GM23338 (cell line): ENCODE measurements around the gene JPH4. TPM values are rescaled to one million over a fixed set of nuclear protein-coding genes. Genes with fewer than 3 reads are reported as not detected.

Source experiments
- ATAC-seq: fragments of 200-7000 bp; cut with Tn5 transposase; 3 replicates; pipeline ENCODE4 v1.9.1; 2020
- DNase-seq: peaks from one replicate; pipeline ENCODE4 v3.0.0-alpha.2; 2015; ENCODE audit warnings: low spot score
- H2AFZ ChIP-seq: fragments of 200-600 bp; sonication (generic); 2 replicates; pipeline ENCODE4 v1.8.0; 2016; ENCODE audit warnings: antibody characterized with exemption, mild to moderate bottlenecking, moderate library complexity
- H3F3A ChIP-seq: fragments of 200-600 bp; sonication (generic); replicated peaks from 2 replicates; pipeline ENCODE4 v1.8.0; 2017; ENCODE audit warnings: antibody characterized with exemption, mixed run types, low read depth
- H3K27ac ChIP-seq: fragments of 200-600 bp; sonication (generic); 2 replicates; pipeline ENCODE4 v1.6.1; 2016; ENCODE audit warnings: low read depth
- H3K27me3 ChIP-seq: fragments of 200-600 bp; sonication (generic); 2 replicates; pipeline ENCODE4 v1.8.0; 2016; ENCODE audit warnings: mild to moderate bottlenecking, mixed run types, moderate library complexity; ENCODE audit not compliant: insufficient read depth
- H3K36me3 ChIP-seq: fragments of 200-600 bp; sonication (generic); 2 replicates; pipeline ENCODE4 v1.8.0; 2016; ENCODE audit warnings: mild to moderate bottlenecking; ENCODE audit not compliant: insufficient read depth
- H3K4me1 ChIP-seq: fragments of 200-600 bp; sonication (generic); 2 replicates; pipeline ENCODE4 v1.8.0; 2016; ENCODE audit warnings: mild to moderate bottlenecking, moderate library complexity; ENCODE audit not compliant: insufficient read depth
- H3K4me2 ChIP-seq: fragments of 200-600 bp; sonication (generic); 2 replicates; pipeline ENCODE4 v1.7.1; 2017; ENCODE audit warnings: mixed run types
- H3K4me3 ChIP-seq: fragments of 200-600 bp; sonication (generic); 2 replicates; pipeline ENCODE4 v1.6.1; 2016; ENCODE audit warnings: mixed run types
- H3K79me2 ChIP-seq: fragments of 200-600 bp; sonication (generic); replicated peaks from 2 replicates; pipeline ENCODE4 v1.8.0; 2017; ENCODE audit warnings: mild to moderate bottlenecking; ENCODE audit not compliant: insufficient read depth
- H3K9me2 ChIP-seq: fragments of 200-600 bp; sonication (generic); 2 replicates; pipeline ENCODE4 v1.8.0; 2017; ENCODE audit not compliant: insufficient read depth
- H4K20me1 ChIP-seq: fragments of 200-600 bp; sonication (generic); replicated peaks from 2 replicates; pipeline ENCODE4 v1.8.0; 2017; ENCODE audit warnings: mild to moderate bottlenecking; ENCODE audit not compliant: insufficient read depth
- H3K27ac Mint-ChIP-seq: 2 replicates; pipeline ENCODE4 v1.8.0; 2020; ENCODE audit warnings: inconsistent platforms, mild to moderate bottlenecking, moderate library complexity, mixed read lengths
- H3K27me3 Mint-ChIP-seq: 3 replicates; pipeline ENCODE4 v1.8.0; 2022; ENCODE audit warnings: low read depth, mild to moderate bottlenecking, moderate library complexity, mixed read lengths, inconsistent platforms; ENCODE audit not compliant: insufficient read depth, poor library complexity
- H3K36me3 Mint-ChIP-seq: 3 replicates; pipeline ENCODE4 v1.8.0; 2021; ENCODE audit warnings: low read depth, mild to moderate bottlenecking, inconsistent platforms, moderate library complexity, mixed read lengths
- H3K4me1 Mint-ChIP-seq: 3 replicates; pipeline ENCODE4 v1.8.0; 2020; ENCODE audit warnings: mild to moderate bottlenecking, inconsistent platforms, mixed read lengths
- H3K4me3 Mint-ChIP-seq: 3 replicates; pipeline ENCODE4 v1.8.0; 2021; ENCODE audit warnings: moderate library complexity, mild to moderate bottlenecking, inconsistent platforms, mixed read lengths
- H3K9me3 Mint-ChIP-seq: 3 replicates; pipeline ENCODE4 v1.8.0; 2020; ENCODE audit warnings: moderate library complexity, mild to moderate bottlenecking, inconsistent platforms, mixed read lengths
- CREB1 ChIP-seq: fragments of 250-450 bp; sonication (Bioruptor Pico); IDR thresholded peaks from 2 replicates; pipeline ENCODE4 v1.5.0; 2020; ENCODE audit warnings: low read depth, mild to moderate bottlenecking, moderate library complexity
- CTCF ChIP-seq, 2 experiments: fragments of 200-600 bp in 1 of 2; sonication (generic) in 1 of 2; conservative IDR thresholded peaks; 2 replicates each; pipeline versions ENCODE4 v1.5.1 to v1.6.1; 2016 to 2017; ENCODE audit warnings: antibody characterized with exemption in 2 of 2, low read depth in 2 of 2, mild to moderate bottlenecking in 2 of 2, moderate library complexity in 1 of 2
- ETS1 ChIP-seq: IDR thresholded peaks from 2 replicates; pipeline ENCODE4 v1.6.1; 2016; ENCODE audit warnings: antibody characterized with exemption
- EZH2 ChIP-seq: fragments of 200-600 bp; sonication (generic); IDR thresholded peaks from one replicate; pipeline ENCODE4 v1.8.0; 2017; ENCODE audit warnings: antibody characterized with exemption, mild to moderate bottlenecking, low read depth; ENCODE audit not compliant: unreplicated experiment
- EZH2phosphoT487 ChIP-seq: fragments of 200-600 bp; sonication (generic); IDR thresholded peaks from one replicate; pipeline ENCODE4 v1.8.1; 2018; ENCODE audit warnings: antibody characterized with exemption; ENCODE audit not compliant: unreplicated experiment
- JUNB ChIP-seq: IDR thresholded peaks from one replicate; pipeline ENCODE4 v1.6.1; 2016; ENCODE audit warnings: antibody characterized with exemption; ENCODE audit not compliant: unreplicated experiment
- NANOG ChIP-seq: IDR thresholded peaks from 2 replicates; pipeline ENCODE4 v1.6.1; 2016; ENCODE audit warnings: antibody characterized with exemption, borderline replicate concordance
- POLR2AphosphoS5 ChIP-seq: IDR thresholded peaks from 2 replicates; pipeline ENCODE4 v1.6.1; 2016; ENCODE audit warnings: antibody characterized with exemption, low read depth
- STAT1 ChIP-seq: IDR thresholded peaks from one replicate; pipeline ENCODE4 v1.6.1; 2016; ENCODE audit warnings: antibody characterized with exemption; ENCODE audit not compliant: unreplicated experiment
- ZNF114 ChIP-seq: fragments of 250-450 bp; sonication (Bioruptor Pico); IDR thresholded peaks from 2 replicates; pipeline ENCODE4 v1.5.0; 2020; ENCODE audit warnings: mild to moderate bottlenecking, moderate library complexity
- ZNF331 ChIP-seq: fragments of 250-450 bp; sonication (Bioruptor Pico); IDR thresholded peaks from 2 replicates; pipeline ENCODE4 v1.5.0; 2020; ENCODE audit warnings: low read depth, mild to moderate bottlenecking, moderate library complexity
- ZNF462 ChIP-seq: fragments of 250-450 bp; sonication (Bioruptor Pico); IDR thresholded peaks from 2 replicates; pipeline ENCODE4 v1.5.0; 2020; ENCODE audit warnings: mild to moderate bottlenecking, moderate library complexity
- polyA plus RNA-seq: library from polyadenylated mRNA; unstranded; fragments of >200 nt; fragmentation: Nextera tagmentation; extraction: Ambion mirVana; gene quantifications from 2 replicates; pipeline ENCODE4 v1.2.1, GENCODE V29; 2016
- total RNA-seq: library from RNA; depleted of rRNA; stranded (reverse); fragments of >200 nt; shearing (Covaris generic); gene quantifications from 2 replicates; pipeline ENCODE4 v1.2.3, GENCODE V29; 2014
- TF ChIP-seq, protein P1 (sequence below): IDR thresholded peaks from one replicate; pipeline ENCODE4 v1.6.1; 2018; ENCODE audit warnings: antibody characterized with exemption; ENCODE audit not compliant: unreplicated experiment

Gene JPH4
- total and polyA plus RNA-seq, 2 experiments from 2014 or later = 11.0 to 29.9 TPM

DNA sequence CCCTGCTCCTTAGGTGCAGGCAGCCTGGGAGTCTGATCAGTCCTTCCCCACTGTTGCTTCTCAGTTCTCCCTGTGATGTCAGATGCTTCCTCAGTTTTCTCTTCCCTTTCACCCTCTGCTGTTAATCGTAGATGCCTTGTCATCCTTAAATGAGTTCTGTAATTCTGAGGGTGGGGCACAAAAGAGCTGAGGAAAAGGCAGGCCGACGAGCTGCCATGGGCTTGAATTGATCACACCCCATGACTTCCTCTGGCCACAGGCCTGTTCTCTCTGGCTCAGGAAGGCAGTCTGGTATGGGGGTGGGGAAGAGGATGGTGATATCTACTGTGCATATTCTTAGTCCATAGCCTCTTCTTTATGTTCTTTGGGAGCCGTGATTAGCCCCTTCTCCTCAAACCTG is 5.8 kb downstream of the JPH4 start:
- no peak overlapping the region for H3K27ac ChIP-seq
- no peak overlapping the region for H3K4me3 Mint-ChIP-seq
- H3F3A ChIP-seq = peaks cover 14% of the 10 kb centered on the region
- no peak for ATAC-seq
- TF ChIP-seq, protein P1, sequence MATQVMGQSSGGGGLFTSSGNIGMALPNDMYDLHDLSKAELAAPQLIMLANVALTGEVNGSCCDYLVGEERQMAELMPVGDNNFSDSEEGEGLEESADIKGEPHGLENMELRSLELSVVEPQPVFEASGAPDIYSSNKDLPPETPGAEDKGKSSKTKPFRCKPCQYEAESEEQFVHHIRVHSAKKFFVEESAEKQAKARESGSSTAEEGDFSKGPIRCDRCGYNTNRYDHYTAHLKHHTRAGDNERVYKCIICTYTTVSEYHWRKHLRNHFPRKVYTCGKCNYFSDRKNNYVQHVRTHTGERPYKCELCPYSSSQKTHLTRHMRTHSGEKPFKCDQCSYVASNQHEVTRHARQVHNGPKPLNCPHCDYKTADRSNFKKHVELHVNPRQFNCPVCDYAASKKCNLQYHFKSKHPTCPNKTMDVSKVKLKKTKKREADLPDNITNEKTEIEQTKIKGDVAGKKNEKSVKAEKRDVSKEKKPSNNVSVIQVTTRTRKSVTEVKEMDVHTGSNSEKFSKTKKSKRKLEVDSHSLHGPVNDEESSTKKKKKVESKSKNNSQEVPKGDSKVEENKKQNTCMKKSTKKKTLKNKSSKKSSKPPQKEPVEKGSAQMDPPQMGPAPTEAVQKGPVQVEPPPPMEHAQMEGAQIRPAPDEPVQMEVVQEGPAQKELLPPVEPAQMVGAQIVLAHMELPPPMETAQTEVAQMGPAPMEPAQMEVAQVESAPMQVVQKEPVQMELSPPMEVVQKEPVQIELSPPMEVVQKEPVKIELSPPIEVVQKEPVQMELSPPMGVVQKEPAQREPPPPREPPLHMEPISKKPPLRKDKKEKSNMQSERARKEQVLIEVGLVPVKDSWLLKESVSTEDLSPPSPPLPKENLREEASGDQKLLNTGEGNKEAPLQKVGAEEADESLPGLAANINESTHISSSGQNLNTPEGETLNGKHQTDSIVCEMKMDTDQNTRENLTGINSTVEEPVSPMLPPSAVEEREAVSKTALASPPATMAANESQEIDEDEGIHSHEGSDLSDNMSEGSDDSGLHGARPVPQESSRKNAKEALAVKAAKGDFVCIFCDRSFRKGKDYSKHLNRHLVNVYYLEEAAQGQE = no peak
- TF ChIP-seq EZH2 (no peak), POLR2AphosphoS5 (no peak), CREB1 (CRISPR knock-in tag) (no peak), STAT1 (no peak), ZNF462 (CRISPR knock-in tag) (no peak), EZH2phosphoT487 (no peak), ZNF114 (CRISPR knock-in tag) (no peak), JUNB (no peak), NANOG (no peak), CTCF (conservative IDR thresholded peaks at IDR 0.05; ENCODE audit: low read depth in 2 of 2) (no peak), ZNF331 (CRISPR knock-in tag) (no peak), ETS1 (no peak)
- no peaks in the 10 kb centered on the region for H3K36me3 ChIP-seq
- peaks cover 33% of the 10 kb centered on the region for H3K27me3 Mint-ChIP-seq
- H3K79me2 ChIP-seq = peaks cover 10% of the 10 kb centered on the region
- no peak overlapping the region for H3K4me3 ChIP-seq
- peaks cover 18% of the 10 kb centered on the region for H4K20me1 ChIP-seq
- H3K9me3 Mint-ChIP-seq = peaks cover 4% of the 10 kb centered on the region; the same call in 2 of the 3 replicates
- H3K4me2 ChIP-seq = no peak overlapping the region
- no peak for DNase-seq
- no peak overlapping the region for H3K27ac Mint-ChIP-seq
- H3K9me2 ChIP-seq = no peaks in the 10 kb centered on the region
- peaks cover 32% of the 10 kb centered on the region for H3K27me3 ChIP-seq
- peaks cover 19% of the 10 kb centered on the region for H3K4me1 ChIP-seq
- no peak overlapping the region for H2AFZ ChIP-seq
- H3K36me3 Mint-ChIP-seq = peaks cover 29% of the 10 kb centered on the region
- peaks cover 53% of the 10 kb centered on the region for H3K4me1 Mint-ChIP-seq
